Hepatocyte (in vitro differentiated cells): Measurements from ENCODE around the gene LY6G5C.

Experiments used
- EZH2phosphoT487 ChIP-seq: fragments of 200-600 bp; sonication (generic); IDR thresholded peaks from one replicate; pipeline ENCODE4 v1.6.1; 2018; ENCODE audit warnings: antibody characterized with exemption, mild to moderate bottlenecking, low read depth, moderate library complexity; ENCODE audit not compliant: unreplicated experiment, severe bottlenecking
- TF ChIP-seq, protein P1 (sequence below): fragments of 200-600 bp; sonication (generic); IDR thresholded peaks from 2 replicates; pipeline ENCODE4 v1.5.1; 2016; ENCODE audit warnings: antibody characterized with exemption, mild to moderate bottlenecking; ENCODE audit not compliant: poor library complexity

DNA sequence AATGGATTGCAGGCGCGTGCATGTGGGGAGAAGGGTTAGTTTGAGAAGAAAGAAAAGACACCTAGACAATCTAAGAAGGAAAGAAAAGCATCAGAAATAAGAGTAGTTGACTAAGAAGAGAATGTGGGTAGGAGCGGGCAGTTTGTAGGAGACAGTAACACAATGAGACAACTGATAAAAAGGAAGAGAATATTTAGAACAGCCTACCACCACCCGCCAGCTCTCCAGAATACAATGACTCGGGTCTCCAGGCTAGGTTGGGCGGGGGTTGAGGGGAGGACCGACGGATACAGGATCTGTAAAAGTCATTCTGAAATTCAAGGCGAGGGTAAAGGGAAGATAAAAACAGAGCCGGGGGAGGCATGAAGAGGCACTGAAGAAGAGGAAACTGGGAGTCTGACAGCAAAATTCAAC is 21.5 kb upstream of the LY6G5C start:
- TF ChIP-seq, protein P1, sequence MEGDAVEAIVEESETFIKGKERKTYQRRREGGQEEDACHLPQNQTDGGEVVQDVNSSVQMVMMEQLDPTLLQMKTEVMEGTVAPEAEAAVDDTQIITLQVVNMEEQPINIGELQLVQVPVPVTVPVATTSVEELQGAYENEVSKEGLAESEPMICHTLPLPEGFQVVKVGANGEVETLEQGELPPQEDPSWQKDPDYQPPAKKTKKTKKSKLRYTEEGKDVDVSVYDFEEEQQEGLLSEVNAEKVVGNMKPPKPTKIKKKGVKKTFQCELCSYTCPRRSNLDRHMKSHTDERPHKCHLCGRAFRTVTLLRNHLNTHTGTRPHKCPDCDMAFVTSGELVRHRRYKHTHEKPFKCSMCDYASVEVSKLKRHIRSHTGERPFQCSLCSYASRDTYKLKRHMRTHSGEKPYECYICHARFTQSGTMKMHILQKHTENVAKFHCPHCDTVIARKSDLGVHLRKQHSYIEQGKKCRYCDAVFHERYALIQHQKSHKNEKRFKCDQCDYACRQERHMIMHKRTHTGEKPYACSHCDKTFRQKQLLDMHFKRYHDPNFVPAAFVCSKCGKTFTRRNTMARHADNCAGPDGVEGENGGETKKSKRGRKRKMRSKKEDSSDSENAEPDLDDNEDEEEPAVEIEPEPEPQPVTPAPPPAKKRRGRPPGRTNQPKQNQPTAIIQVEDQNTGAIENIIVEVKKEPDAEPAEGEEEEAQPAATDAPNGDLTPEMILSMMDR: no peak
- TF ChIP-seq EZH2phosphoT487: no peak
